Liver (tissue), 3 donors: ENCODE results near the gene EP400.

ENCODE experiments used
- ATF3 ChIP-seq: IDR thresholded peaks from 2 replicates; pipeline ENCODE4 v1.6.1; 2016; ENCODE audit warnings: antibody characterized with exemption
- CTCF ChIP-seq: fragments of 150-350 bp; IDR thresholded peaks from 2 replicates; pipeline ENCODE4 v1.5.1; 2017; ENCODE audit warnings: improper control_type of control experiment, low read depth, low read length; ENCODE audit not compliant: missing input control
- EGR1 ChIP-seq, 2 donors: IDR thresholded peaks; 2 replicates each; pipeline ENCODE4 v1.6.1; 2016 to 2018; ENCODE audit warnings: antibody characterized with exemption in 2 of 2, low read depth in 2 of 2
- FOXA1 ChIP-seq: IDR thresholded peaks from 2 replicates; pipeline ENCODE4 v1.6.1; 2016; ENCODE audit warnings: antibody characterized with exemption
- GABPA ChIP-seq, 2 donors: IDR thresholded peaks in 1 of 2; conservative IDR thresholded peaks in 1 of 2; 2 replicates each; pipeline ENCODE4 v1.6.1; 2016; ENCODE audit warnings: antibody characterized with exemption in 2 of 2, mild to moderate bottlenecking in 1 of 2, moderate library complexity in 1 of 2
- JUND ChIP-seq, 2 donors: IDR thresholded peaks; 2 replicates each; pipeline ENCODE4 v1.6.1; 2016; ENCODE audit warnings: antibody characterized with exemption in 2 of 2
- MAX ChIP-seq: IDR thresholded peaks from 2 replicates; pipeline ENCODE4 v1.6.1; 2016; ENCODE audit warnings: antibody characterized with exemption
- RAD21 ChIP-seq, 2 donors: IDR thresholded peaks; 2 replicates each; pipeline ENCODE4 v1.6.1; 2016; ENCODE audit warnings: antibody characterized with exemption in 2 of 2, mild to moderate bottlenecking in 2 of 2
- REST ChIP-seq: IDR thresholded peaks from 2 replicates; pipeline ENCODE4 v1.6.1; 2016; ENCODE audit warnings: antibody characterized with exemption, mild to moderate bottlenecking
- RXRA ChIP-seq, 2 donors: IDR thresholded peaks; 2 replicates each; pipeline ENCODE4 v1.6.1; 2017 to 2018; ENCODE audit warnings: antibody characterized with exemption in 2 of 2, mild to moderate bottlenecking in 1 of 2
- SP1 ChIP-seq: IDR thresholded peaks from 2 replicates; pipeline ENCODE4 v1.6.1; 2018; ENCODE audit warnings: antibody characterized with exemption, mild to moderate bottlenecking
- TAF1 ChIP-seq: conservative IDR thresholded peaks from 2 replicates; pipeline ENCODE4 v1.6.1; 2016; ENCODE audit warnings: antibody characterized with exemption, mild to moderate bottlenecking
- YY1 ChIP-seq: IDR thresholded peaks from 2 replicates; pipeline ENCODE4 v1.6.1; 2016; ENCODE audit warnings: antibody characterized with exemption, mild to moderate bottlenecking
- ZBTB33 ChIP-seq: IDR thresholded peaks from 2 replicates; pipeline ENCODE4 v1.6.1; 2016; ENCODE audit warnings: antibody characterized with exemption
- donor health status: healthy.
- donor health status: healthy.

- TF ChIP-seq YY1: no peak
- no peak for TF ChIP-seq JUND (IDR thresholded peaks at IDR 0.05)
- TF ChIP-seq CTCF: no peak
- no peak for TF ChIP-seq GABPA (IDR thresholded peaks at IDR 0.05 in 1 of 2, conservative IDR thresholded peaks at IDR 0.05 in 1 of 2)
- no peak for TF ChIP-seq ATF3
- no peak for TF ChIP-seq TAF1
- no peak for TF ChIP-seq MAX
- no peak for TF ChIP-seq RXRA (IDR thresholded peaks at IDR 0.05)
- no peak for TF ChIP-seq RAD21 (IDR thresholded peaks at IDR 0.05)
- TF ChIP-seq REST: no peak
- no peak for TF ChIP-seq SP1
- no peak for TF ChIP-seq EGR1 (IDR thresholded peaks at IDR 0.05; ENCODE audit: low read depth in 2 of 2)
- no peak for TF ChIP-seq FOXA1
- no peak for TF ChIP-seq ZBTB33
These were observed 150.0 kb downstream of the EP400 start for GRCh38 chr12:132099739-132100138.
